NCI-H82 treated with DMSO at 0.1 percent for 48 hours (cell line): ENCODE data around the gene MIS18BP1.
"Not testable (repeated sequence)": the region's sequence is repeated elsewhere in the genome, so short reads cannot be mapped to it uniquely, and the experiment has no call there.

Experiments used
- DNase-seq: peaks from one replicate; lab custom pipeline; 2025; ENCODE audit not compliant: unreplicated experiment; lab: John Stamatoyannopoulos, UW

MIS18BP1 gene

GRCh38 chr14:45246691-45247090 is 6.3 kb downstream of the MIS18BP1 start:
- no peak for DNase-seq

GRCh38 chr14:45246151-45246550 is 6.9 kb downstream of the MIS18BP1 start:
- DNase-seq: no peak

GRCh38 chr14:45242706-45243105 is 10.3 kb downstream of the MIS18BP1 start:
- DNase-seq: no peak

GRCh38 chr14:45238988-45239387 is 14.0 kb downstream of the MIS18BP1 start:
- DNase-seq: no peak

GRCh38 chr14:45227566-45227965 is 25.4 kb downstream of the MIS18BP1 start:
- no peak for DNase-seq

- DNase-seq: no peak
These were observed 30.3 kb downstream of the MIS18BP1 start for GRCh38 chr14:45222485-45223262.

- not testable (repeated sequence) for DNase-seq
These were observed 38.7 kb downstream of the MIS18BP1 start for GRCh38 chr14:45214341-45214740.

- not testable (repeated sequence) for DNase-seq
These were observed 39.3 kb downstream of the MIS18BP1 start for GRCh38 chr14:45213716-45214115.

GRCh38 chr14:45212231-45212630 is 40.8 kb downstream of the MIS18BP1 start:
- DNase-seq: no peak

GRCh38 chr14:45211295-45211694 is 41.7 kb downstream of the MIS18BP1 start:
- DNase-seq: no peak

GRCh38 chr14:45210159-45210558 is 42.8 kb downstream of the MIS18BP1 start:
- no peak for DNase-seq

GRCh38 chr14:45204241-45204640 is 48.8 kb downstream of the MIS18BP1 start:
- peak; percentile 6 for DNase-seq

- no peak for DNase-seq
These were observed 51.1 kb downstream of the MIS18BP1 start for GRCh38 chr14:45201905-45202304.

- DNase-seq: no peak
These were observed 53.8 kb downstream of the MIS18BP1 start for GRCh38 chr14:45199230-45199629.

- DNase-seq: no peak
These were observed 54.5 kb downstream of the MIS18BP1 start for GRCh38 chr14:45198551-45198950.

GRCh38 chr14:45194964-45195363 is 58.0 kb downstream of the MIS18BP1 start:
- no peak for DNase-seq

- no peak for DNase-seq
These were observed 67.7 kb downstream of the MIS18BP1 start for GRCh38 chr14:45185100-45185814.

GRCh38 chr14:45181806-45182205 is 71.2 kb downstream of the MIS18BP1 start:
- DNase-seq: no peak

- no peak for DNase-seq
These were observed 71.7 kb downstream of the MIS18BP1 start for GRCh38 chr14:45181329-45181728.

GRCh38 chr14:45177076-45177475 is 75.9 kb downstream of the MIS18BP1 start:
- DNase-seq: no peak

- no peak for DNase-seq
These were observed 83.1 kb downstream of the MIS18BP1 start for GRCh38 chr14:45169906-45170305.

GRCh38 chr14:45156067-45156466 is 96.9 kb downstream of the MIS18BP1 start:
- DNase-seq: no peak
